Kidney capillary endothelial cell (primary cell): ENCODE data around the gene FLT3LG.
"Not testable (repeated sequence)": the region's sequence is repeated elsewhere in the genome, so short reads cannot be mapped to it uniquely, and the experiment has no call there.

ENCODE experiments used
- DNase-seq: peaks from one replicate; pipeline ENCODE4 v3.0.0-alpha.2; 2018; ENCODE audit warnings: low spot score

FLT3LG gene

DNA sequence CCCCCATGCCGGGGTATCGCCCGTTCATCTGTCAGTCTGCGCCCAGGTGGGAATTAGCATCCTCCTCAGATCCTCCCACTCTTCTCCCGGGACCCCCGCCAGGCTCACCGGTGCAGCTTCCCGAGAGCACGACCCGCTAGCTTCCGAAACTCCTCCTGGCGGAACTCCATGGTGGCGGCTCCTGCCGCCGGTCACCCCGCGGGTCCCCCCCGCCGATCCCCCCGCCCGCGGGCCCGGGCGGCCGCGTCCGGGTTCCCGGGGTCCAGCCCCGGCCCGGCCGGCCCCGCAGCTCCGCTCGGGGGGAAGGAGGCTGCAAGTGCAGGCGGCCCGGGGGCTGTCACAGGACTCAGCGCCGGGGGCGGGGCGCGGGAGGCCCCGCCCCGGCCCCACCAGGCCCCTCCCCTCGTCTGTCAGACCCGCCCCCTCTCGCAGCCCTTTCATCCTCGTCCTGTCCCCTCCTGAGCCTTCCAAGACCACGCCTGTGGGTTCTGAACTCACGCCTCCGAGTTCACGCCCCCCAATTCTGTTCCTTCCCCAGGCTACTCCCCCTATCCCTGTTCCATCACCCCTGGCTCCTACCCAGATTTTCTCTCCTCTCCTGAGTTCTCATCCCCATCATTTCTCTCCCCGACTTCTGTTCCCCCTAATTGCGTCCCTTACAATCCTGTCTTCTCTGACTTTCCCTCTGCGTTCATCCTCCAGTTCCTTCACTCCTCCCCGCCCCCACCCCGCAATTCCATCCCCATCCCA lies 32.6 kb upstream of the FLT3LG start, which contains the start of gene SLC17A7:
SLC17A7 (minus strand) TSS at position 318 of the 750 bp plus-strand sequence; CDS start at position 170, 148 bp downstream.
- no peak for DNase-seq

DNA sequence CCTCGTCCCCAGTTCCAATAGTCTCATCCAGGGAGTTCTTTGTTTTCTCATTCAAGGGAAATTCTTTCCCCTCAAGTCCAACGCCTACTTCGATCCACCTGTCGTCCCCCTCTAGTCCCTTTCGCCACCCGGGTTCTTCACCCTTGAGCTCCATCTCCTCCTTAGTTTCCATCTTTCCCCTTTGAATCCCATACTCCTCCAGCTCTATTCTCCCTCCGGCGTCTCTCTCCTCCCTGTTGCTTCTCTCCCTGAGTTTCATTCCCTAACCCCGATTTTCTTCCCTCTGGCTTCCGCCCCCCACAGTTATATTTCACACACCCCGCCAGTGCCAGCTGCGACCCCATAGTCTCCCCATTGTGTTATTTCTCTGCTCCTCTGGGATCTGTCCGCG lies 32.1 kb upstream of the FLT3LG start:
- DNase-seq, result no peak

DNA sequence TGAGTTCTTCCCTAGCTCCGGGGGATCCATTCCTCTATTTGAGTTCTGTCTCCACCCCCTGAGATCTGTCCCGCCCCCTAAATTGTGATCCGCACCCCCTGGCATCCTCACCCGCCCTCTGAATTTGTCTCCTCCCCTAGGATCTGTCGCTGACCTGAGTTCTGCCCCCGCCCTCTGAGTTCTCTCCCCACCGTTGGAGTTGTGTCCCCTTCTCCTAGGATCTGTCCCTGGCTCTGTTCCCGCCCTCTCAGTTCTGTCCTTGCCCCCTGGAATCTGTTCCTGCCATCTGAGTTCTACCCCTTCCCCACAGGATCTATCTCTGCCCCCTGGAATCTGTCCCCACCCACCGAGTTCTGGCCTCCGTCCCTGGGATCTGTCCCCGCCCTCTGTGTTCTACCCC lies 31.7 kb upstream of the FLT3LG start:
- DNase-seq, result no peak

DNA sequence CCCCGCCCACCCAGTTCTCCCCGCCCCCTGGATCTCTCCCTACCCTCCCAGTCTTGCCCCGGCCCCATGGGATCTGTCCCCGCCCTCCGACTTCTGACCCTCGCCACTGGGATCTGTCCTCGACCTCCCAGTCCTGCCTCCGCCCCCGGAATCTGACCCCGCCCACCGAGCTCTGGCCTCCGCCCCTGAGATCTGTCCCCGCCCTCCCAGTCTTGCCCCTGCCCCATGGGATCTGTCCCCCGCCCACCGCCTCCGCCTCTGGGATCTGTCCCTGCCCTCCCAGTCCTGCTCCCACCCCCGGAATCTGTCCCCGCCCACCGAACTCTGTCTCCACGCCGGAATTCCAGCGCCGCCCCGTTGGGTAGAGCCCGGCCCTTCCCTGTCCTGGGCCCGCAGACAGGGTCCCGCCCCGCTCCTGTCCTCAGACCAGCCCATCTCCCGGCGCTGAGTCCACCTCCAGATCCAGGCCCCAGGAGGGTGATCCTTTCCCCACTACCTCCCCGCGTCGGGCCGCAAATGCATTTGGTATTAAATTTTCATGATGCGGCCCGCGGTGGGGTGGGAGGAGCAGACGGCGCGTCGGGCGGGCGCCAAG lies 31.1 kb upstream of the FLT3LG start:
- peak; percentile 61 for DNase-seq

DNA sequence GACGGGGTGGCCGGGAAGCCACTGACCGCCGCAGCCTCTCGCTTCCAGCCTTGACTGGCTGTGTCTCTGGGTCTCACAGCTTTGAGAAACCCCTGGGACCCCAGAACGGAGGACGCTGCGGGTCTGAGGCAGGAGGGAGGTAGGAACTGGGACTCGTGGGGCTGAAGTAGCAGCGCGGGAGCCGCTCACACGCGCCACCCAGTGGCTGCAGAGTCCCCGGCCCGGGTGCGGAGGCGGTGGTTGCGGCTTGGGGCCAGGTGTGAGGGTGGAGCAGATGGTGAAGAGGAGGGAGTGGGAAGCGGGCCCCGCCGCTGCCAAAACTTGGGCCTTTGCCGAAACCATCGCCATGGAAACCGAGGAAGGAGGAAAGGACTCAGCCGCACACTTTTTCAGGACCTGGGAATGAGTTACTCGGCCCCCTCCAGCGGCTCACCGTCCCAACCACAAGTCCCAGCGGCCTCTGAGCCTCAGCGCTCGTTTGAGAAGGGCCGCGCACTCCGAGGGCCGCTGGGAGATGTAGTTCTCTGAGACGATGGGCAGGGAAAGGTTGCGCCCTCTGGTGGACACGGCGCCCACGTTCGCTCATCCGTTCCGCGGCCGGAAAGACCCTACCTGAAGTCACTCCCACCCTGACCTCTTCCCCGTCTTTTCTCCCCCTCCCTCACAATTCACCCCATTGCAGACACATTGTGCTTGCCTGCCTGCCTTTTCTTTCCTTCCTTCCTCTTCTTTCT lies 30.5 kb upstream of the FLT3LG start:
- DNase-seq, result peak; percentile 87

DNA sequence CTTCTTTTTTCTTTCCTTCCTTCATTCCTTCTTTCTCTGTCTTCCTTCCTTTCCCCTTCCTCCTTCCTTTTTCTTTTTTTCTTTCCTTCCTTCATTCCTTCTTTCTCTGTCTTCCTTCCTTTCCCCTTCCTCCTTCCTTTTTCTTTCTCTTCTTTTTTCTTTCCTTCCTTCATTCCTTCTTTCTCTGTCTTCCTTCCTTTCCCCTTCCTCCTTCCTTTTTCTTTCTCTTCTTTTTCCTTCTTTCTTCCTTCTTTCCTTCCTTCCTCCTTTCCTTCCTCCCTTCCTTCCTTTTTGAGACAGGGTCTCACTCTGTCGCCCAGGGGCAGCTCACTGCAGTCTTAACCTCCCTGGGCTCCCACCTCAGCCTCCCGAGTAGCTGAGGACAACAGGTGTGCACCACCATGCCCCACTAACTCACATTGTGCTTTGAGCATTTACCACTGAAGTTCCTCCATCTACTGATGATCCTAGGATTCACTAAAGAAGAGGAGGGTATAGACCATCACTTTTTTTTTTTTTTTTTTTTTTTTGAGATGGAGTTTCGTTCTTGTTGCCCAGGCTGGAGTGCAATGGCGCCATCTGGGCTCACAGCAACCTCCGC lies 29.8 kb upstream of the FLT3LG start:
- not testable (repeated sequence) for DNase-seq

DNA sequence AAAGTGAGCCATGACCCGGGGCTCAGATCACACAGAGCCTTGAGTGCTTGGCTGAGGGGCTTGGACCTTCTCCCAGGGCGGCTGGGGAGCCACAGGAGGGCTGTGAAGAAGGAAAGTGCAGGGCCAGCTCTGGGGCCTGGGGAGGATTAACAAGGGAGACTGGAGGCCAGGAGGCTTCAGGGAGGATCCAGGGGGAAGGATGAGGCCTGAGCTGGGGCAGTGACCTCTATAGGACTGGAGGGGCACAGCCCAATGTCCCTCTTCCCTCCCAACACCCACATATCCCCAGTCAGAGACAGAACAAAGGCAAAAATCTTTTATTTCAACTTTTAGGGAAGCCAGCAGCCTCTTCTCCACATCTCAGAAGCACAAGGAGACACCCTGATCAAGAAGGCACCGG lies 28.0 kb upstream of the FLT3LG start:
- DNase-seq, result no peak

DNA sequence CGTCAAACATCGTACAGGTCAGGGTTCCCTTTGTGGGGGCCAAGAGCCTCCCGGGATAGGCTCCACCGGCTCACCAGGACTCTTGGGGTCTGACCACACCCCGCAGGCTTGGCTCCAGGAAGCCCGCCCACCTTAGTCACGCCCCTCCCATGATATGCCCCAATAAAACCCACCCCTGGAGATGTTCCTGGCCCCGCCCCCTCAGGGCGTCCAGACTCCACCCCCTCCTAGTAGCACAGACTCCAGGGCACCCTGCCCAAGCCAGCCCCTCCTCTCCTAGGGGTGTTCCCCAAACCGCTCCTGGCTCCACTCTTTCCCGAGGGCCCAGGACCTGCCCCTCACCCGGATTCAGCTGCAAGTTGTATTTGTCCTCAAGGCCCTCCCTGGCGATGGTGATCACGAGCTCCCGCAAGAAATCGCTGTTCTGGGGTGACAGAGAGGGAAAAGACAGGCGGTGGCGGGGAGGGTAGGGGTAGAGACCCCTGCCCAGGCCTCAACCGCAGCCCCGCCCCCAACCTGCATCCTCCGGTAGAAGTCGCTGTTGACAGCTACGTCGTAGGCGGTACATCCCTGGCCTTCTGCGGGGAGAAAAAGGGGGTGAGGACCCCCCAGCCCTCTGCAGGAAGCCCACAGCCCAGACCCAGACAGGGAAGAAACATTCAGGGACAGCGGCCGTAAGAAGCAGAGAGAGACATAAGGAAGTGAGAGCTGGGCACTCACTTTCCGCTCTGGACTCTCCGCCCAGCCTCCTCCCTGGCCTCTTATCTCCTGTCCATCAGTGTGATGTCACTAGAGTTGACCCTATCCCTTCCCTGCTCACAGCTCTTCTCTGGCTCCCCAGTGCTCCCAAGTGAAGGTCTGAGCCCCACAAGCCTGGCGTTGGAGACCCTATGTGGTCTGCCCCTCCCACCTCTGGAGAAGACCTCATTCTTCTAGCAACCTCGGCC lies 26.3 kb upstream of the FLT3LG start:
- DNase-seq, result no peak

DNA sequence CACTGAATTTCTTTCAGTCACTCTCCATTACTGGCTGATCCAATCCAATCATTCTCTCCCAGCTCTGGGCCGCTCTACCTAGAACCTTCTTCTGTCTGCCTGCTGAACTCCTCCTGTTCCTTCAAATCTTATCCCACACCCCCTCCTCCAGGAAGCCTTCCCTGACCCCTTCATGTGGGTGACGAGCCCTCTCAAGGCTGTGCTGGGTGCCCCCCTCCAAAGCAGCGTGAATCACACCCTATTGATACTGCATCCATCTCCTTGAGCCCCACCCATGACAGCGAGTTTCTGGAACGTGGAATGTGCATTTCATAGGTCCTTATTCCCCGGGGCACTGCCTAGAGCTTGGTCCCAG lies 25.6 kb upstream of the FLT3LG start:
- no peak for DNase-seq

DNA sequence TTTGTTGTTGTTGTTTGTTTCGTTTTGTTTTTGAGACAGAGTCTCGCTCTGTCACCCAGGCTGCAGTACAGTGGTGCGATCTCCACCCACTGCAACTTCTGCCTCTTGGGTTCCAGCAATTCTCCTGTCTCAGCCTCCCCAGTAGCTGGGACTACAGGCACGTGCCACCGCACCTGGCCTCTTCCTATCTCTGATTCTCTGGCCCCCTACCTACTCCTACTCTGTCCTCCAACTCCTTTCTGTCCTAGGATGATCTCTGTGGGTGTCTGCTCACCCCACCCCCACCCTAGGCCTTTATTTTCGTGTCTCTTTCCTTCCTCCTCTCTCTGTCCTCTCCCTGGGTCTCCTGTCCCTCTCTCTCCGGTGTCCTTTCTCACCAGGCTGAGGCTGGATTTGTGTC lies 23.6 kb upstream of the FLT3LG start:
- no peak for DNase-seq

DNA sequence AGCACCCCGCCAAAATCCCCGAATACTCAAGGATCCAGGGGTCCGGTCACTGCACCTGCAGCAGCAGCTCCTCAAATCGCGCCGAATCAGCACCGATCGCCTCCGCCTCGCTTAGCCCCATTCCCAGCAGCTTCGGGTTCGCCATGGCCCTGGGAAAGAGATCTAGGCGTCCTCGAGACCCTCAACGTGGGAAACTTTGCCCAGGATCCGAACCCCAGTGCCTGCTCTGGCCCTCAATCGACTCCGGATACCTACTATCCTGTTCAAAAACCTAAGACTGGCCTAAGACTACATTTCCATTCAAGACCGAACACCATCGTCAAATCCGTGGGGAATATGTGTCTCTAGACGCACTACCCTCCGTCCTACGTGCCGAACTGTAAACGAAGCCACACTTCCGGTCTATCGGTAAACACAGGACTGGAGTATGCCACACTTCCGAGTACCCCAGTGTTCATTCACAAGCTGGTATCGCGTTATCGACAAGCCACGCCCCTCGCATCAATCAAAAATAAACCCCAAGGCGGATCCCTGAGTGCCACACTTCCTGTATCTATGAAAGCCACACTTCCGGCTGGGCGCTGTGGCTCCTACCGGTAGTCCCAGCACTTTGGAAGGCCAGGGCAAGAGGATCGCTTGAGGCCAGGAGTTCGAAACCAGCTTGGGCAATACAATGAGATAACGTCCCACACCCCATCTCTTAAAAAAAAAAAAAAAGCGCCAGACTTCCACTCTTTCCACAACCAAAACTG lies 22.4 kb upstream of the FLT3LG start, which contains the start of gene PIH1D1:
PIH1D1 (minus strand) TSS at position 385 of the 752 bp plus-strand sequence; CDS start at position 145, 240 bp downstream.
- DNase-seq, result peak; percentile 97

DNA sequence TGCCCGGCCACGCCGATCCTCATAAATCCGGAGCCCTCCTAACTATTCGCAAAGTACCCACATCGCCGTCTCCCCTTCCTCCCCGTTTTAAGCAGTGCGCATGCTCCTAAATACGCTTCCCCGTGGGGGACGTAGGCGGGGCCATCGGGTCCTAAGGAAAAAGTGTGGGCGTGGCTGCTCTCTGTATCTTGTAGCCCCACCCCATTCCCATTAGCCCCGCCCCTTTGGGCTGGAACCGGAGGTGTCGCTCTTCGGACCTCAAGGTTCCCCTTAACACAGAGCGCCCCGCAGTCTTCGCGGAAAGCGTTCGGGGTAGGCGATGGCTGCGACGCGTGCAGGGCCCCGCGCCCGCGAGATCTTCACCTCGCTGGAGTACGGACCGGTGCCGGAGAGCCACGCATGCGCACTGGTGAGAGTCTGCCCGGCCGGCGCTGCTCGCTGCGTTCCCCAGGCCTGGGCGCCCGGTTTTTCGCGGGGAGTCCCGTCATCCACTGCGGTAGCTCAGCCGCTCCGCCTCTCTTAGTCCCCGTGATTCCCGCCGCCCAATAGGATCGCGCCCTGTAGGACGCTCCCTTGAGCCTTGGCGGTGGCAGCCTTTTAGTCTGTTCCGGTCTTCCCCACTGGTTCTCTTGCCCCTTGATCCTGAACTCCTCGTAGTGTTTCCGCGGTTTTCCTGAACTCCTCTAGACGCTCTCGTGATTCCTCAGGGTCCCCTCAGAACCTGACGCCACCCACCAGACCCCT lies 20.8 kb upstream of the FLT3LG start, which contains the start of gene ALDH16A1:
ALDH16A1 (plus strand) TSS at position 213 of the 744 bp plus-strand sequence; CDS start at position 320, 107 bp downstream.
- DNase-seq, result peak; percentile 96

DNA sequence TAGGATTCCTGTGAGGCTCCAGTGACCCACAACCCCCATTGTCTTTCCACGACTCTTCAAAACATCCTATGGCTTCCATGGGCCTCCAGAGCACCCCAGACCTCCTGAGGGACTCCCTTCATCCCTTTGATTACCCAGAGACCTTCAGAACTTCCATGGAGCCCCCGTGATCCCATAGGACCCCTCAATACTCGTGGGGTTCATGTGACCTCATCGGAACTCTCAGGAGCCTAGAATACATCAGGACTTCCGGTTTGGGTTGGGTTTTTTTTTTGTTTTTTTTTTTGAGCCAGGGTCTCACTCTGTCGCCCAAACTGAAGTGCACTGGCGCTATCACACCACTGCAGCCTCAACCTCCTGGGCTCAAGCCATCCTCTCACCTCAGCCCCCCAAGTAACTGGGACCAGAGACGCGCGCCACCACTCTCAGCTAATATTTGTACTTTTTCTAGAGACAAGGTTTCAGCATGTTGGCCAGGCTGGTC lies 20.2 kb upstream of the FLT3LG start:
- no peak for DNase-seq

DNA sequence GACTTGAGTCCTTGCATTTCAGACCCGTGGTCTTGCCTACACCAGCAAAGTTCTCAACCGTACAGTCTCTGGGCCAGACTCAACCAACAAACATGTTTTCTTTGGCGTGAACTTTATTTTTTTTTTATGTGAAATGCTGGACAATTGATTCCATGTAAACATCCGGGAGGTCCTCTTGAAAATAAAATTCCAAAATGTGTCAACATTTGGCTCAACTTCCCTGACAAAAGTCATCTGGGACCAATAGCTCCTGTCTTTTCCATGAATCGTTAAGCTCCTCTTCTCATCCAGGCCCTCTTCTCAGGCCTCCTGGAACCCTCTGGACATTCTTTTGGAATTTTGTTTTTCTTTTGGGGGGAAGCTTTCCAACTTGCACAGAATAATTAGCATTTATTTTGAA lies 18.2 kb upstream of the FLT3LG start:
- no peak for DNase-seq

DNA sequence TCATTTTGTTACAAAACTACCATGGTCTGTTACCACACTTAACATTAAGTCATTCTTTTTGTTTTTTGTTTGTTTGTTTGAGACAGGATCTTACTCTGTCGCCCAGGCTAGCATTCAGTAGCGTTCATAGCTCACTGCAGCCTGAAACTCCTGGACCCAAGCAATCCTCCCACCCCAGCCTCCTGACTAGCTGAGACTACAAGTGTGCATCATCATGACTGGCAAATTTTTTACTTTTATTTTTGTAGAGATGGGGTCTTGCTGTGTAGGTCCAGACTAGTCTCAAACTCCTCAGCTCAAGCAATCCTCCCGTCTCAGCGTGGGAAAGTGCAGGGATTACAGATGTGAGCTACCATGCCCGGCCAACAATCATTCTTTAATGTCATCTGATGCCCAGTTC lies 17.7 kb upstream of the FLT3LG start:
- DNase-seq, result no peak

DNA sequence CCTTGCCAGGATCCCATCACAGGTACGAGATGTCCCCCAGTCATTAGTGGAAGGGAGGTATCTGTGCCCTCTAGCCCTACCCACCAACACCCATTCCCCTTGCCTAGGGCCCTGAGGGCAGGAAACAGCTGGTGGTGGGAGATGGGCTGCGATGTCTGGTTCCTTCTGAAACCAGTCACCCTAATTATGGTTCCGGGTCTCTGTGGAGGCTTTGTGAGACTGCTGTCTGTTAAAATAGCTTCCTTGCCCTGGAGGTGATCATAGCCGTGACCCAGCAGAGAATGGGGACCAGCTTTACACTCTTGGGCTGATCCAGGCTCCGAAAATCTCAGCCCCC lies 15.5 kb upstream of the FLT3LG start:
- DNase-seq, result no peak

DNA sequence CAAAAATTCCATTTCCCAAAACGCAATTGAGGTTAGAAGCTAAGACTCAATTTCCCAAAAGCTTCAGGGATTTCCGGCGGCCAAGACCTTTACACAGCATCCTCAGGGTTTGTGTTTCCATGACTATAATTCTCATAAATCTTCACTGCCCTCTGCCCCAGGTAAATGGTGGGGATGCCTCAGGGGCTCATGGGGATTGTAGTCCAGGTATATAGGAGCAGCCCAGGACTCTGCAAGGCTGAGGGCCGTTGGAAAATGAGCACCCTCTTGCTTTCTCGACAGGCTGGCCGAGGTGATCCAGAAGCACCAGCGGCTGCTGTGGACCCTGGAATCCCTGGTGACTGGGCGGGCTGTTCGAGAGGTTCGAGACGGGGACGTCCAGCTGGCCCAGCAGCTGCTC lies 14.6 kb upstream of the FLT3LG start:
- no peak for DNase-seq

DNA sequence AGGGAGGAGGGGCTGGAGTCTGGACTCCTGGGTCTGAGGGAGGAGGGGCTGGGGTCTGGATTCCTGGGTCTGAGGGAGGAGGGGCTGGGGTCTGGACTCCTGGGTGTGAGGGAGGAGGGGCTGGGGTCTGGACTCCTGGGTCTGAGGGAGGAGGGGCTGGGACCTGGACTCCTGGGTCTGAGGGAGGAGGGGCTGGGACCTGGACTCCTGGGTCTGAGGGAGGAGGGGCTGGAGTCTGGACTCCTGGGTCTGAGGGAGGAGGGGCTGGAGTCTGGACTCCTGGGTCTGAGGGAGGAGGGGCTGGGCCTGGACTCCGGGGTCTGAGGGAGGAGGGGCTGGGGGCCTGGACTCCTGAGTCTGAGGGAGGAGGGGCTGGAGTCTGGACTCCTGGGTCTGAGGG lies 12.9 kb upstream of the FLT3LG start:
- not testable (repeated sequence) for DNase-seq

DNA sequence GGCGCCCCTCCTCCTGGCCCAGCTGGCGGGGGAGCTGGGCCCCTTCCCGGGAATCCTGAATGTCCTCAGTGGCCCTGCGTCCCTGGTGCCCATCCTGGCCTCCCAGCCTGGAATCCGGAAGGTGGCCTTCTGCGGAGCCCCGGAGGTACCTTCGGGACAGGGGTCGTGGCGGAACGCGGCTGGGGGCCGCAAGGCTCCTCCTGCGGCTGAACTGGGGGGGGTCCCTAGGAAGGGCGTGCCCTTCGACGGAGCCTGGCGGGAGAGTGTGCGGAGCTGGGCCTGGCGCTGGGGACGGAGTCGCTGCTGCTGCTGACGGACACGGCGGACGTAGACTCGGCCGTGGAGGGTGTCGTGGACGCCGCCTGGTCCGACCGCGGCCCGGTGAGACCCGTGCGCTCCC lies 12.4 kb upstream of the FLT3LG start:
- DNase-seq, result no peak

DNA sequence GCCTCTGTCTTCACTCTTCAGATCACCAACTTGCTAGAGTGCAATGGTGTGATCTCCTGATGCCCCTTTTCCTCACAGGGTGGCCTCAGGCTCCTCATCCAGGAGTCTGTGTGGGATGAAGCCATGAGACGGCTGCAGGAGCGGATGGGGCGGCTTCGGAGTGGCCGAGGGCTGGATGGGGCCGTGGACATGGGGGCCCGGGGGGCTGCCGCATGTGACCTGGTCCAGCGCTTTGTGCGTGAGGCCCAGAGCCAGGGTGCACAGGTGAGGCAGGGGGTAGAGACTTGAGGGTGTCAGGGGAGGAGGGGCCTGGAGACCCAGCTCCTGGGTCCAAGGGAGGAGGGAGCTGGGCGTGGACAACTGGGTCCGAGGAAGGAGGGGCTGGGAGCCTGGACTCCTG lies 11.5 kb upstream of the FLT3LG start:
- DNase-seq, result no peak
